ENCODE measurements around the gene FST. TPM values are rescaled to one million over a fixed set of nuclear protein-coding genes. Genes with fewer than 3 reads are reported as not detected.

FST gene
- total RNA-seq, 2 donors from 2014 or later = 63.5 to 91.6 TPM

DNA sequence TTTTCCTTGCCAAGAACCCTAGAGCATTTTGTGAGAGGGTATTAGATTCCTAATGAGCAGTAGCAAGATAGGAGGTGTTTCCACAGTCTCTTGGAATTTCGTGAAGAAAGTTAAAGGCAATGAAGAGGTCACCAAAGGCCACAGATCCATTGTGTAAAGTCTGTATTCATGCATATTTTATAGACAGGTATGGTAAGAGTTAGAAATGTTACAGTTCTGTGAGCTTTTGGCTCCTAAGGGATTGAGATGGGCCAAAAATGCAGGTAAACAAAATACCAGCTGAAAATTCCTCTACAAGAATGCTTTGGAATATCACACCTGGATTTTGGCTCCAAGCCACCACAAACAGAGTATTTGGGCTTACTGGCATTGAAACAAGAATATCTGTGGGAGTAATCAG is 47.4 kb upstream of the FST start:
- Mint-ChIP-seq H3K9me3 (no peaks in the 10 kb centered on the region), H3K4me3 (no peak overlapping the region)

DNA sequence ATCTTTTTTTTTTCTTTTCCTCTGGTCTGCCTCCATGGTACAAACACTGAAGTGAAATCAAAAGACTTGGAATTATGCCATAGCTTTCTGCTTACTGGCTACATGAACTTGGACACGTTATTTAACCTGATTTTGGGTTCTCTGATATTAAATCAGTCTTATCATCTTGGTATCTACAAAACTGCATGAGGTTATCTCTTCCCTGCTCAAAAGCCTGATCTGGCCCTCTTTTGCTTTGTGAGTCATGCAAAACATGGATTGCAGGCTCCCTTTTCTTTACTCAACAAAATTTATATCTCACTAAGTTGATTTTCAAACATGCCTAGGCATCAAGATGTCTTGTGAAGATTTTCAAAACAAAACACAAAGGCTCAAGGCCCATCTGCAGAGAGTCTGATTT is 45.9 kb upstream of the FST start:
- DNase-seq = no peak
- H3K27ac ChIP-seq (ENCODE audit: low read depth, low read length) = no peak overlapping the region
- no peaks in the 10 kb centered on the region for H3K27me3 ChIP-seq (ENCODE audit: control insufficient read depth, insufficient read depth, low read length, poor library complexity, severe bottlenecking)
- H3K4me1 Mint-ChIP-seq = peaks cover 43% of the 10 kb centered on the region
- H3K4me1 ChIP-seq (ENCODE audit: control insufficient read depth, insufficient read depth, low read length) = peaks cover 15% of the 10 kb centered on the region
- TF ChIP-seq, protein P1, sequence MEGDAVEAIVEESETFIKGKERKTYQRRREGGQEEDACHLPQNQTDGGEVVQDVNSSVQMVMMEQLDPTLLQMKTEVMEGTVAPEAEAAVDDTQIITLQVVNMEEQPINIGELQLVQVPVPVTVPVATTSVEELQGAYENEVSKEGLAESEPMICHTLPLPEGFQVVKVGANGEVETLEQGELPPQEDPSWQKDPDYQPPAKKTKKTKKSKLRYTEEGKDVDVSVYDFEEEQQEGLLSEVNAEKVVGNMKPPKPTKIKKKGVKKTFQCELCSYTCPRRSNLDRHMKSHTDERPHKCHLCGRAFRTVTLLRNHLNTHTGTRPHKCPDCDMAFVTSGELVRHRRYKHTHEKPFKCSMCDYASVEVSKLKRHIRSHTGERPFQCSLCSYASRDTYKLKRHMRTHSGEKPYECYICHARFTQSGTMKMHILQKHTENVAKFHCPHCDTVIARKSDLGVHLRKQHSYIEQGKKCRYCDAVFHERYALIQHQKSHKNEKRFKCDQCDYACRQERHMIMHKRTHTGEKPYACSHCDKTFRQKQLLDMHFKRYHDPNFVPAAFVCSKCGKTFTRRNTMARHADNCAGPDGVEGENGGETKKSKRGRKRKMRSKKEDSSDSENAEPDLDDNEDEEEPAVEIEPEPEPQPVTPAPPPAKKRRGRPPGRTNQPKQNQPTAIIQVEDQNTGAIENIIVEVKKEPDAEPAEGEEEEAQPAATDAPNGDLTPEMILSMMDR (conservative IDR thresholded peaks at IDR 0.05) = no peak
- H3K9me3 ChIP-seq (ENCODE audit: control insufficient read depth, low read length) = no peaks in the 10 kb centered on the region
- no peak overlapping the region for H3K4me3 ChIP-seq (ENCODE audit: low read length)
- H3K36me3 ChIP-seq (ENCODE audit: control insufficient read depth, insufficient read depth, low read length) = no peaks in the 10 kb centered on the region
- H3K27ac Mint-ChIP-seq = no peak overlapping the region
- H3K36me3 Mint-ChIP-seq (ENCODE audit: low read depth) = no peaks in the 10 kb centered on the region
- H3K9ac ChIP-seq (ENCODE audit: extremely low read depth, low read length, poor library complexity, severe bottlenecking) = no peak overlapping the region
- 54 to 93% methylated on average over 1 of the region's 1 CpG for WGBS, 2 experiments (ENCODE audit: insufficient coverage in 1 of 2, insufficient read length in 1 of 2)
- no peak overlapping the region for H3K4me3 Mint-ChIP-seq
- no peaks in the 10 kb centered on the region for H3K27me3 Mint-ChIP-seq (ENCODE audit: insufficient read depth)
- H3K9me3 Mint-ChIP-seq = no peaks in the 10 kb centered on the region

More for the DNA sequence above, 47.4 kb upstream of the FST start:
- no peak overlapping the region for H3K27ac ChIP-seq (ENCODE audit: low read depth, low read length)
- no peak overlapping the region for H3K4me3 ChIP-seq (ENCODE audit: low read length)
- peak overlapping the region; percentile 6 for H3K9ac ChIP-seq (ENCODE audit: extremely low read depth, low read length, poor library complexity, severe bottlenecking)
- H3K4me1 Mint-ChIP-seq = peaks cover 54% of the 10 kb centered on the region
- no peaks in the 10 kb centered on the region for H3K36me3 ChIP-seq (ENCODE audit: control insufficient read depth, insufficient read depth, low read length)
- H3K27ac Mint-ChIP-seq = peak overlapping the region; percentile 79
- H3K27me3 Mint-ChIP-seq (ENCODE audit: insufficient read depth) = no peaks in the 10 kb centered on the region
- H3K27me3 ChIP-seq (ENCODE audit: control insufficient read depth, insufficient read depth, low read length, poor library complexity, severe bottlenecking) = no peaks in the 10 kb centered on the region
- 29% methylated on average over 1 of the region's 1 CpG; no CpG with 5 or more reads in 1 of the 2 experiments for WGBS, 2 experiments (ENCODE audit: insufficient coverage in 1 of 2, insufficient read length in 1 of 2)
- H3K4me1 ChIP-seq (ENCODE audit: control insufficient read depth, insufficient read depth, low read length) = peaks cover 15% of the 10 kb centered on the region
- H3K36me3 Mint-ChIP-seq (ENCODE audit: low read depth) = no peaks in the 10 kb centered on the region
- DNase-seq = no peak
- no peaks in the 10 kb centered on the region for H3K9me3 ChIP-seq (ENCODE audit: control insufficient read depth, low read length)
- TF ChIP-seq, protein P1 (conservative IDR thresholded peaks at IDR 0.05) = no peak

DNA sequence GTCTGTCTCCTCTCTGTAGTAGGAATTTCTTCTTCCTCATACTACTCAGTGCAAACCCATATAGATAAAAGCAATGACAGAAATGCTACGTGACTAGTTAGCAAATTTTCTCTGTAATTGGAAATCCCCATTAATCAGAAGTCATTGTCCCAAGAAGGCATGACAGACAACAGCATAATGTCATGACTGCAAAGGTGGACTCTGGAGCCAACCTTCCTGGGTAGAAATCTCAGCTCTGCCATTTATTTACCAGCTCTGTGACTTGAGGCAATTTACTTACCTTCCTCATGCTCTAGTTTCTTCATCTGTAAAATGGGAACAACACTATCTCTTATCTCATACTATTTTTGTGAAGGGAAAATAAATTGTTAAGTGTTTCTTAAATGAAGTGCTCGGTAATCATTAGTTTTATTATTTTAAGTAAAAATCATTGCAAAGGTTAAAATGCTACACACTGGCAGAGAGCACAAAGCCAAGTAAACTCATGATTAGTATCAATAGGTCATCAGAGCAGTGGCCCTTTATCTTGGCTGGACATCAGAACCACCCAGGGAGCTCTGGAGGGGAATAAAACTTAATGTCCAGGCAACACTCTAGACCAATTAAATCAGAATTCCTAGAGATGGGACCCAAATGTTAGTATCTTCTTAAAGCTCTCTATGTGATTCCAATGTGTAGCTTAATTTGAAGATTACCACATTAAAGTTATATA is 43.8 kb upstream of the FST start:
- WGBS, 2 experiments (ENCODE audit: insufficient coverage in 1 of 2, insufficient read length in 1 of 2) = 100% methylated on average over 1 of the region's 2 CpGs

More for the DNA sequence above, 43.8 kb upstream of the FST start:
- Histone ChIP-seq H3K4me3 (ENCODE audit: low read length) (no peak overlapping the region), H3K36me3 (ENCODE audit: control insufficient read depth, insufficient read depth, low read length) (no peaks in the 10 kb centered on the region), H3K27ac (ENCODE audit: low read depth, low read length) (no peak overlapping the region), H3K4me1 (ENCODE audit: control insufficient read depth, insufficient read depth, low read length) (peaks cover 10% of the 10 kb centered on the region), H3K9me3 (ENCODE audit: control insufficient read depth, low read length) (no peaks in the 10 kb centered on the region), H3K27me3 (ENCODE audit: control insufficient read depth, insufficient read depth, low read length, poor library complexity, severe bottlenecking) (no peaks in the 10 kb centered on the region), H3K9ac (ENCODE audit: extremely low read depth, low read length, poor library complexity, severe bottlenecking) (no peak overlapping the region)
- Mint-ChIP-seq H3K4me3 (no peak overlapping the region), H3K36me3 (ENCODE audit: low read depth) (no peaks in the 10 kb centered on the region), H3K27me3 (ENCODE audit: insufficient read depth) (no peaks in the 10 kb centered on the region), H3K27ac (no peak overlapping the region), H3K4me1 (peaks cover 24% of the 10 kb centered on the region), H3K9me3 (no peaks in the 10 kb centered on the region)
- no peak for DNase-seq
- TF ChIP-seq, protein P1 (conservative IDR thresholded peaks at IDR 0.05) = no peak

Measured in endodermal cell (in vitro differentiated cells).